Activated T-cell treated with anti-CD3 and anti-CD28 coated beads, Interleukin-2, amount 50 U/mL, for 1 hour (primary cell): ENCODE data around the gene ZNF865.

Source experiments
- DNase-seq: peaks from one replicate; pipeline ENCODE4 v3.0.0-alpha.2; 2020

ZNF865 gene

DNA sequence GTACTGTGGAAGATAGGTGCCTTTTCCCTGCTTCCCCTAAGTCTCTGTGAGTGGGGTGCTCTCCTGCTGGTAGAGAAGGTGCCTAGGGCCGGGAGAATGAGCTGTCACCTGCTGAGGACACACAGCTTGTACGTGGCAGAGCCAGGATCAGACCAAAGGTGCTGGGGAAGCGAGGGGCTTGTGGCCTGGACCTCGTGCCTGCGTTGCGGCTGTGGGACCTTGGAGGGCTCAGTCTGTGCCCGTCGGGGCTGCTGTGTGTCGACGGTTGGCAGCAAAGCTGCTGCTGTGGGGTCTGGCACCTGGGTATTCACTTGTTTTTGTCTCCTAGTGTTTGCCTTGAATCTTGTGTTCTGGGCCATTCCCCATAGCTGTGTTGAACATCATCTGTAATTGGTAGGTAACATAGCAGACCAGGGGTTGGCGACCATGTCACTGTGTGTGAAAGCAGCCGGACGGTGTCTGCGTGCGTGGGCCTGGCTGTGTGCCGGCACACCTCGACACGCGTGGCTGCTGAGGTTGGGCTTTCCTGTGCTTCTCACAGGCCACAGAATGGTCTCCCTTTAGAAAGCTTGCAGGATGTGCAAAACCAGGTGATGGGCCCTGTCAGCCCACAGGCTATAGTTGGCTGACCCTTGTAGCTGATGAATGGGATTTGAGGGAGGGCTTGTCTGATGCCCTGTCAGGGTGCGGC, 58.5 kb downstream of the ZNF865 start:
- no peak for DNase-seq

GRCh38 chr19:55666343-55667005, 61.0 kb downstream of the ZNF865 start:
- DNase-seq = no peak
